GM19324 (cell line): ENCODE data around the gene SCN7A.
"Not testable (repeated sequence)": the region's sequence is repeated elsewhere in the genome, so short reads cannot be mapped to it uniquely, and the experiment has no call there.

Source experiments
- ATAC-seq: cut with Tn5 transposase; IDR thresholded peaks from one replicate; pipeline ENCODE4 v1.9.1; 2021; ENCODE audit warnings: mild to moderate bottlenecking, moderate library complexity; ENCODE audit not compliant: unreplicated experiment, low FRiP score

The SCN7A gene

DNA sequence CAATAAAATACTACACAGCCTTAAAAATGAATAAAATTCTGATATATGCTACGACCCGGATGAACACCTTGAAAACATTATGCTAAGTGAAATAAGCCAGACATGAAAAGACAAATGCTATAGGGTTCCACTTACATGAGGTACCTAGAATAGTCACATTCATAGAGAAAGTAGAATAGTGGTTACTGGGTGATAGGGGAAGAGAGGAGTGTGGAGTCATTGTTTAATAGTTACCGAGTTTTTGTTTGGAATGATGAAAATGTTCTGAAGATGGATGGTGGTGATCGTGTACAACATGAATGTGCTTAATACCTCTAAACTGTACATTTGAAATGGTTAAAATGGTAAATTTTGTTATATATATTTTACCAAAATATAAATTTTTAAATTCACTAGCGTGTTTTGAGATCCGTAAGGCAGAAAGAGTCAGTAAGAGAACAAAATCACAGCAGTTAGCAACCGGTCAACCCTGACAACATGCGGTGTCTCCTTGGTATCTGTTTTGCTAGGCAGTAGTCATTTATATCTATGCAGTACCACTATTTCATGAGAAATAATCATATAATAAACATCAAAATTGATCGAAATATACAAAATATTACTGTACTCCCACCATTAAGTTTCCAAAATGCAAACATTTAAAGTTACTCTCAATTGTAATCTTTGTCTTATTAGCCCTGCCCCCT is 129.4 kb downstream of the SCN7A start:
- ATAC-seq: no peak

DNA sequence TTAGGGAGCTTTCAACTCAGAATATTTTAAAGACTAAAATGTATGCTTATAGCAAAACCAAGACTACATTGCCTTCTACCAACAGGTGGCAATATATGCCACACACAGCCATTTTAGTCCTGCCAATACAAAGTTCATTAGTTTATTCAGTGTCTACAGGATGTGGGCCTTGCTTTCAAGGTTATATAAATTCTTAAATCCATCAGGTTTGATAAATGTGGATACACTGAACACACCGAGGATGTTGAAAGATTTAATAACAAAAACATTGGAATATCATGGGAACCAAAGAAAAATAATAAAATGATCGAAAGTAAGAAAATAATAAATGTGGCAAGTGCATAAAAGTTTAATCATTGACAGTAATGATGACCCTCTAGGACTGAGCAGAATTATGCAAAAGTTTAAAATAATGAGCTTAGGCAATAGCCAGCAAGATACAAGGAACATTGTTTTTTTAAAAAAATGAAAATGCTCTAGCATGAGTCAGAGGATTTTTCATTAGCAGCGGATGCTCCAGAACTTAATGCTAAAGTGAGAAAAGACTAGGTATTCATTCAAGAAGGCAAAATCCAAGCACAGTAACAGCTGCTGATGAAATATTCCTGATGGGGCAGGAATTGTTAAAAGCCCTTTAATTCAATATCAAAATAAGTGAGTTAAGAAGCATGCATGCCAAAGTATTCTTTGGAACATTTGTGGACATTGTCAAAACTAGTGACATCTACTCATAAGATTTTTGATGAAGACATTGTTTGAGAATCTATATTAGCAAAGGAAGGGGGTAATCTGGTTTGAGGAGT is 132.5 kb downstream of the SCN7A start:
- no peak for ATAC-seq

DNA sequence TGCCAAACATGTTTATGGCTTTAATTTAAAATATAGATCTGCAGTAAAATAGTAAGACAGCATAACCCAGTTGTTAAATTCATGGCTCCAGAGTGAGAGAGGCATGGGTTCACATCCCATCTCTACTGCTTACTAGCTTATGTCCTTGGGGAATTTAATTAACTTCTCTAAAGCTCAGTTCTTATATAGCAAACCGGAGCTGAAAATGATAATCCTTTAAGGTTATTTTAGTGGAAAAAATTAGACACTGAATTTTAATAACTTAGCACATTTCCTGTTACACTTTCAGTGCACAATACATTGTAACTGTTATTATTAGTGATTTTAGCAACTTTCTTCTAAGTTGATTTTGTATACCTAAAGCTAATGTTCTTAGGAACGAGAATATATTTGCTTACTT is 133.1 kb downstream of the SCN7A start:
- no peak for ATAC-seq

DNA sequence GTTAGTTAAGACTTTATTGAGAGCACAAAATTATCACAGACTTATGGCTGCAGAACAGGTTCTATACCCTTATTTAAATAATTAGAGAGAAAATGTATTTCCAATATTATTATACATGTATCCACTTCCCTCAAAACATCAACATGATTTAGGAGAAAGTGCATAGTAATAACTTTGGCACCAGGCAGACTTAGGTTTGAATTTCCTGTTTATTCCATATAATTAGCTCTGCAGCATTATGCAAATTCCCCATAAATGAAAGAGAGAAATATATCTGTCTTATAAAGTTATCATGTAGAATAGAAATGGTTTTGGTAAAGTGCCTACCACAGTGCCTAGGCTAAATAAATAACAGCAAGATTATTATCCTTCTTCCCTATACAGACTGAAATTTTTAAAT is 133.6 kb downstream of the SCN7A start:
- no peak for ATAC-seq

GRCh38 chr2:166357950-166358321 is 136.1 kb downstream of the SCN7A start:
- ATAC-seq: not testable (repeated sequence)

DNA sequence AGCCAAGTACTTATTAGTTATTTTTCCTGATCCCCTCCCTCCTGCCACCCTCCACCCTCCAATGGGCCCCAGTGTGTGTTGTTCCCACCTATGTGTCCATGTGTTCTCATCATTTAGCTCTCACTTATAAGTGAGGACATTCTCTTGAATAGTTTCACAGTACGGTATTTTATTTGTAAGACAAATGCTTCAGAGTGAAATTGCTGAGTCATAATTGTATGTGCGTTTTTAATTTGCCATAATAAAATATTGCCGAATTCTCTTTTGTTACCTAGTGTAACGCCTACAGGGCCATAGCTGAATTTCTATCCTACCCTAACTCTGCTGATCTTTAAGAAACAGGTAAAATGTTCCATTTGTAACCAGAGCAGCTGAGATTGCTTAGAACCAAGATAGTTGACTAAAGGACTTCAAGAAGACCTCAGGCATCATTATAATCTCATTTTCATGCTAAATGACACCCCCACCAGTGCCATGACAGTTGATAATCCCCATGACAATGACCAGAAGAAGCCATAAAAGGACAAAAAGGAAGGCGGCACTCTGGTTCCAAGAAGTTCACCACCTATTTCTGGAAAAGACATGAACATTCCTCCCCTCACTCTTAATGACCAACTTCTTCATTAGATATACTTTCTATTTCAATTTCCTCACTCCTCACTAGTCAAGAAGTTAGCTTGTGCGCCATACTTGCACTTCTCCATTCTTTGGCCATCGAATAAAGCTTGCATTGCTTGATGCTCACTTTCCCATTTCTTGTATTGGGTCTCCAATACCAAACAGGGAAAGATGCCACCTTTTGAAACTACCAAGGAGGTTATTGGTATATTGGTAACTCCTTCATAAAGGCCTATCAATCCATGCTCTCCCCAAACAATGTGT is 136.7 kb downstream of the SCN7A start:
- no peak for ATAC-seq
